ENCODE data around the gene CCDC88C. TPM values are rescaled to one million over a fixed set of nuclear protein-coding genes. Genes with fewer than 3 reads are reported as not detected.

Gene CCDC88C
- total and polyA plus RNA-seq, 2 donors (not counting 3 experiments of a cell fraction or from before 2014, with no cell fraction given): 11.4 to 52.1 TPM

DNA sequence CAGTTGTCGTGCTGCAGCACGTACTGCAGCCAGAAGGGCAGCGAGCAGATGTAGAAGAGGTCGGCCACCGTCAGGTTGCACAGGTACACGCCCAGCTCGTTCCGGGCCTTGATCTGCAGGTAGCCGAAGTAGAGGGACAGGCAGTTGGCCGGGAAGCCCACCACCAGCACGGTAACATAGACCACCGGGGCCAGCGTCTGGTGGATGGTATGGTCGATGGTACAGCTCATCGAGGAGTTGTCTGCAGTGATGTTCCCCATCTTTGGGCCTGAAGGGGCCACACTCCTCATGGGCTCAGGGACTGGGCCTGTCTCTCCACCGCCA is 182.9 kb downstream of the CCDC88C start:
- no peak for DNase-seq (ENCODE audit: low read depth, low spot score)
- ChIA-PET CTCF (no interaction called here), POLR2A (no interaction called here)
- dilution Hi-C loops (cut with MboI; ENCODE audit: extremely low pct_ligation_motif_present, low sequenced_read_pairs): no loop called here
- H2AFZ ChIP-seq (ENCODE audit: low read depth, low read length): no peak overlapping the region
- no peak overlapping the region for H3K27ac ChIP-seq (ENCODE audit: insufficient read depth, low read depth, low read length)
- H4K20me1 ChIP-seq (replicated peaks; ENCODE audit: control insufficient read depth, extremely low read depth, insufficient read depth, low read length): no peaks in the 10 kb centered on the region
- H3K4me1 ChIP-seq (ENCODE audit: control insufficient read depth, extremely low read depth, insufficient read depth, low read length): no peaks in the 10 kb centered on the region
- H3K4me3 ChIP-seq (replicated peaks in 1 of 3; ENCODE audit: insufficient read depth in 1 of 3, low read depth in 1 of 3, low read length in 3 of 3): no peak overlapping the region
- H3K36me3 ChIP-seq (ENCODE audit: control insufficient read depth in 2 of 2, extremely low read depth in 1 of 2, insufficient read depth in 2 of 2, low read length in 2 of 2): no peaks in the 10 kb centered on the region
- intact Hi-C loops (cut with micrococcal nuclease): no loop called here
- TF ChIP-seq JUN (IDR thresholded peaks at IDR 0.05; ENCODE audit: borderline replicate concordance, insufficient read depth, insufficient read length, low read depth) (no peak), FOS (IDR thresholded peaks at IDR 0.05; ENCODE audit: borderline replicate concordance, insufficient read depth, low read length) (no peak), POLR2A (IDR thresholded peaks at IDR 0.05; ENCODE audit: low read depth, low read length) (no peak), GATA2 (IDR thresholded peaks at IDR 0.05; ENCODE audit: insufficient read depth, insufficient read length, low read depth, low read length) (no peak), MYC (IDR thresholded peaks at IDR 0.05; ENCODE audit: low read depth, low read length) (no peak), POLR2AphosphoS5 (IDR thresholded peaks at IDR 0.05; ENCODE audit: insufficient read depth, low read depth, low read length) (no peak), EZH2 (IDR thresholded peaks at IDR 0.05; ENCODE audit: borderline replicate concordance, low read depth, low read length, severe bottlenecking) (no peak)
- TF ChIP-seq, protein P1, sequence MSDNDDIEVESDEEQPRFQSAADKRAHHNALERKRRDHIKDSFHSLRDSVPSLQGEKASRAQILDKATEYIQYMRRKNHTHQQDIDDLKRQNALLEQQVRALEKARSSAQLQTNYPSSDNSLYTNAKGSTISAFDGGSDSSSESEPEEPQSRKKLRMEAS (IDR thresholded peaks at IDR 0.05; ENCODE audit: insufficient read depth, insufficient read length): no peak
- TF ChIP-seq, protein P2, sequence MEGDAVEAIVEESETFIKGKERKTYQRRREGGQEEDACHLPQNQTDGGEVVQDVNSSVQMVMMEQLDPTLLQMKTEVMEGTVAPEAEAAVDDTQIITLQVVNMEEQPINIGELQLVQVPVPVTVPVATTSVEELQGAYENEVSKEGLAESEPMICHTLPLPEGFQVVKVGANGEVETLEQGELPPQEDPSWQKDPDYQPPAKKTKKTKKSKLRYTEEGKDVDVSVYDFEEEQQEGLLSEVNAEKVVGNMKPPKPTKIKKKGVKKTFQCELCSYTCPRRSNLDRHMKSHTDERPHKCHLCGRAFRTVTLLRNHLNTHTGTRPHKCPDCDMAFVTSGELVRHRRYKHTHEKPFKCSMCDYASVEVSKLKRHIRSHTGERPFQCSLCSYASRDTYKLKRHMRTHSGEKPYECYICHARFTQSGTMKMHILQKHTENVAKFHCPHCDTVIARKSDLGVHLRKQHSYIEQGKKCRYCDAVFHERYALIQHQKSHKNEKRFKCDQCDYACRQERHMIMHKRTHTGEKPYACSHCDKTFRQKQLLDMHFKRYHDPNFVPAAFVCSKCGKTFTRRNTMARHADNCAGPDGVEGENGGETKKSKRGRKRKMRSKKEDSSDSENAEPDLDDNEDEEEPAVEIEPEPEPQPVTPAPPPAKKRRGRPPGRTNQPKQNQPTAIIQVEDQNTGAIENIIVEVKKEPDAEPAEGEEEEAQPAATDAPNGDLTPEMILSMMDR (IDR thresholded peaks at IDR 0.05; ENCODE audit: extremely low read depth in 1 of 2, insufficient read depth in 1 of 2, low read depth in 1 of 2, low read length in 2 of 2): no peak
- BruUV-seq (replicated peaks): no TSS peak
- no peak overlapping the region for H3K9ac ChIP-seq (replicated peaks; ENCODE audit: extremely low read depth, insufficient read depth, low read length)
- H3K4me2 ChIP-seq (ENCODE audit: insufficient read depth, low read length): no peak overlapping the region
- H3K9me1 ChIP-seq (replicated peaks; ENCODE audit: control insufficient read depth, extremely low read depth, insufficient read depth, low read length): no peaks in the 10 kb centered on the region
- FAIRE-seq: no peak
- no peaks in the 10 kb centered on the region for H3K79me2 ChIP-seq (ENCODE audit: control insufficient read depth, insufficient read depth, low read length)
- no peaks in the 10 kb centered on the region for H3K27me3 ChIP-seq (ENCODE audit: control insufficient read depth in 2 of 2, insufficient read depth in 2 of 2, low read length in 2 of 2)
- H3K9me3 ChIP-seq (replicated peaks; ENCODE audit: control insufficient read depth, insufficient read depth, low read length): no peaks in the 10 kb centered on the region

All from endothelial cell of umbilical vein (primary cell).